HG03460 (cell line): ENCODE data around the gene SLC7A9.
"Not testable (repeated sequence)": the region's sequence is repeated elsewhere in the genome, so short reads cannot be mapped to it uniquely, and the experiment has no call there.

Experiments used
- ATAC-seq: cut with Tn5 transposase; IDR thresholded peaks from one replicate; pipeline ENCODE4 v1.9.1; 2021; ENCODE audit not compliant: unreplicated experiment

SLC7A9 gene

GRCh38 chr19:32802840-32803239, 66.7 kb downstream of the SLC7A9 start:
- no peak for ATAC-seq

GRCh38 chr19:32800754-32801153, 68.8 kb downstream of the SLC7A9 start:
- no peak for ATAC-seq

GRCh38 chr19:32800191-32800590, 69.4 kb downstream of the SLC7A9 start:
- no peak for ATAC-seq

GRCh38 chr19:32798201-32798600, 71.4 kb downstream of the SLC7A9 start:
- no peak for ATAC-seq

- ATAC-seq, result no peak
These were observed 80.1 kb downstream of the SLC7A9 start for GRCh38 chr19:32789429-32789828.

GRCh38 chr19:32787895-32788294, 81.7 kb downstream of the SLC7A9 start:
- ATAC-seq, result not testable (repeated sequence)

- ATAC-seq, result not testable (repeated sequence)
These were observed 82.3 kb downstream of the SLC7A9 start for GRCh38 chr19:32787161-32787813.

GRCh38 chr19:32782089-32782488, 87.5 kb downstream of the SLC7A9 start:
- not testable (repeated sequence) for ATAC-seq

GRCh38 chr19:32781280-32781679, 88.3 kb downstream of the SLC7A9 start:
- no peak for ATAC-seq
